Heart right ventricle (tissue), 16 donors: ENCODE results near the gene C16orf78. TPM values are rescaled to one million over a fixed set of nuclear protein-coding genes. Genes with fewer than 3 reads are reported as not detected.

Source experiments
- ATAC-seq, 8 donors: fragments of 200-7000 bp; cut with Tn5 transposase; one replicate each; pipeline ENCODE4 v1.9.1; 2020; ENCODE audit warnings: mild to moderate bottlenecking in 8 of 8, moderate library complexity in 8 of 8, moderate number of reproducible peaks in 1 of 8
- DNase-seq, 2 donors: peaks; one replicate each; pipeline ENCODE4 v3.0.0-alpha.2; 2020
- H3K27ac ChIP-seq, 10 donors: fragments of 200-600 bp; sonication (generic) in 2 of 10; one replicate each; pipeline versions ENCODE4 v1.5.0 to v1.8.0; 2020 to 2022; ENCODE audit warnings: mild to moderate bottlenecking in 3 of 10
- H3K27me3 ChIP-seq, 7 donors: fragments of 200-600 bp; one replicate each; pipeline ENCODE4 v1.8.0; 2021 to 2022; ENCODE audit warnings: mild to moderate bottlenecking in 2 of 7
- H3K36me3 ChIP-seq, 9 donors: fragments of 200-600 bp; sonication (generic) in 1 of 9; one replicate each; pipeline versions ENCODE4 v1.5.0 to v1.8.0; 2020 to 2022; ENCODE audit warnings: mild to moderate bottlenecking in 2 of 9
- H3K4me1 ChIP-seq, 9 donors: fragments of 200-600 bp; sonication (generic) in 1 of 9; one replicate each; pipeline versions ENCODE4 v1.5.0 to v1.8.0; 2020 to 2022; ENCODE audit warnings: mild to moderate bottlenecking in 4 of 9
- H3K4me3 ChIP-seq, 10 donors: fragments of 200-600 bp; sonication (generic) in 2 of 10; one replicate each; pipeline versions ENCODE4 v1.5.0 to v1.8.0; 2020 to 2022; ENCODE audit warnings: mild to moderate bottlenecking in 7 of 10, moderate library complexity in 2 of 10
- H3K9me3 ChIP-seq, 11 donors: fragments of 200-600 bp in 10 of 11; sonication (generic) in 2 of 11; one replicate each; pipeline versions ENCODE4 v1.5.0 to v1.8.0; 2013 to 2022; ENCODE audit warnings: mild to moderate bottlenecking in 2 of 11, control low read depth in 1 of 11, moderate library complexity in 1 of 11
- CTCF ChIP-seq, 9 donors: fragments of 200-600 bp; sonication (generic) in 2 of 9; IDR thresholded peaks; one replicate each; pipeline versions ENCODE4 v1.5.0 to v1.8.0; 2021 to 2022; ENCODE audit warnings: antibody characterized with exemption in 9 of 9, mild to moderate bottlenecking in 5 of 9, moderate library complexity in 1 of 9
- whole genome bisulfite sequencing, 2 donors: extraction: QIAGEN DNeasy Blood & Tissue Kit; methylation state at CpG; one replicate each; pipeline ENCODE4 v1.1.7; 2013; ENCODE audit warnings: inconsistent platforms in 1 of 2; 5-methylcytosine and 5-hydroxymethylcytosine counted together
- intact Hi-C, 10 donors: fragments of 100-400 bp; cut with DNase I; formaldehyde crosslinking; loops; one replicate each; pipeline versions ENCODE4 v1.11.1 to v1.14.2; 2022
- polyA plus RNA-seq, 2 donors: library from polyadenylated mRNA; stranded (reverse); fragments of 200-250 nt; gene quantifications; one replicate each; pipeline ENCODE4 v1.2.3, GENCODE V29; 2013
- total RNA-seq, 10 donors: library from RNA; stranded (reverse); fragmentation: NEBNext Ultra II Directional in 3 of 10; extraction: Animal tissue kit (Norgen Biotek cat#: 25700) in 3 of 10; gene quantifications; one replicate each; pipeline versions ENCODE4 v1.2.1 to v1.2.4, GENCODE V29; 2021 to 2023
- donor health status: Arrhythmogenic right ventricular cardiomyopathy.
- donor health status: ischemic (EF 13 %, LVEDD 7.1; RV severe dilation, severe dysfunction).
- donor health status: healthy with polysubstance abuse.
- donor health status: DM: no; HTN: yes; CAD: no.
- donor health status: DM: no; HTN: no; CAD: no.
- donor health status: ischemic (EF 25% LVEDD 6.9; RV normal size, moderate dysfunction).
- donor health status: ischemic (EF 25% LVEDD 5.7; RV mildly dilated, moderate dysfunction).
- donor health status: healthy.
- donor health status: DM: yes; HTN: yes; CAD: no.
- donor health status: Ischemic cardiomyopathy.
- donor health status: ischemic (EF 35%, LVEDD 5.7; RV mildly dilated, moderate dysfunction).
- donor health status: nonischemic (EF 11% LVEDD 7.7; RV severe dilation, severe dysfunction).
- donor health status: DM: yes; HTN: yes; CAD: no.
- donor health status: PGD.
- donor health status: ischemic (EF 29% LVEDD 5.4; RV normal size, mild dysfunction).
- donor health status: nonischemic (EF 23%, LVEDD 6.1; RV moderate dilation, normal function).

The C16orf78 gene
- total and polyA plus RNA-seq, 12 donors: not detected

- intact Hi-C loops: no loop called here
- WGBS, 2 donors: 76 to 83% methylated on average over 7 of the region's 7 CpGs
- H3K27me3 ChIP-seq: peaks cover 0 to 11% (median 0%) of the 10 kb centered on the region in 7 donors
- ATAC-seq (peak in 1 of 8 donors; percentile 50), DNase-seq (no peak)
- no peak overlapping the region for H3K27ac ChIP-seq
- no peak overlapping the region for H3K4me3 ChIP-seq
- TF ChIP-seq CTCF (IDR thresholded peaks at IDR 0.05): no peak
- H3K9me3 ChIP-seq: peaks cover 0 to 3% (median 0%) of the 10 kb centered on the region in 11 donors
- H3K36me3 ChIP-seq: no peaks in the 10 kb centered on the region
- no peaks in the 10 kb centered on the region for H3K4me1 ChIP-seq
Observed at GRCh38 chr16:49377196-49377755, 3.7 kb downstream of the C16orf78 start.

GRCh38 chr16:49378238-49378637 is 4.6 kb downstream of the C16orf78 start:
- Histone ChIP-seq H3K9me3 (peaks cover 0 to 6% (median 0%) of the 10 kb centered on the region in 11 donors), H3K4me1 (no peaks in the 10 kb centered on the region), H3K27ac (no peak overlapping the region), H3K27me3 (peaks cover 0 to 11% (median 0%) of the 10 kb centered on the region in 7 donors), H3K4me3 (no peak overlapping the region), H3K36me3 (no peaks in the 10 kb centered on the region)
- no peak for DNase-seq
- ATAC-seq: no peak
- intact Hi-C loops: no loop called here
- no peak for TF ChIP-seq CTCF (IDR thresholded peaks at IDR 0.05)
- WGBS, 2 donors: 75 to 87% methylated on average over 11 of the region's 11 CpGs

- ATAC-seq: no peak
Observed at GRCh38 chr16:49378816-49379215, 5.2 kb downstream of the C16orf78 start.

GRCh38 chr16:49382916-49383315 is 9.3 kb downstream of the C16orf78 start:
- Histone ChIP-seq H3K4me1 (no peaks in the 10 kb centered on the region), H3K27ac (no peak overlapping the region), H3K9me3 (peaks cover 0 to 37% (median 5%) of the 10 kb centered on the region in 11 donors), H3K36me3 (no peaks in the 10 kb centered on the region), H3K4me3 (no peak overlapping the region), H3K27me3 (peaks cover 0 to 9% (median 0%) of the 10 kb centered on the region in 7 donors)
- DNase-seq (no peak), ATAC-seq (no peak)
- intact Hi-C loops: no loop called here
- TF ChIP-seq CTCF (IDR thresholded peaks at IDR 0.05): no peak
- 32 to 39% methylated on average over 1 of the region's 1 CpG for WGBS, 2 donors

More at GRCh38 chr16:49378816-49379215, 5.2 kb downstream of the C16orf78 start:
- intact Hi-C loops: no loop called here
- no peak for DNase-seq
- peaks cover 0 to 9% (median 0%) of the 10 kb centered on the region in 11 donors for H3K9me3 ChIP-seq
- H3K27me3 ChIP-seq: peaks cover 0 to 11% (median 0%) of the 10 kb centered on the region in 7 donors
- TF ChIP-seq CTCF (IDR thresholded peaks at IDR 0.05): no peak
- WGBS, 2 donors: 54 to 70% methylated on average over 1 of the region's 1 CpG
- no peaks in the 10 kb centered on the region for H3K36me3 ChIP-seq
- no peak overlapping the region for H3K4me3 ChIP-seq
- H3K27ac ChIP-seq: no peak overlapping the region
- no peaks in the 10 kb centered on the region for H3K4me1 ChIP-seq
